Left ventricle myocardium inferior (tissue), 1 donor: Measurements from ENCODE around the gene COPZ1. TPM values are rescaled to one million over a fixed set of nuclear protein-coding genes. Genes with fewer than 3 reads are reported as not detected.
A peak's percentile ranks its signal among the peaks of the same experiment; 100 is the strongest.

Source experiments
- DNase-seq: peaks from one replicate; pipeline ENCODE4 v3.0.0-alpha.2; 2020
- H3K27ac ChIP-seq: fragments of 200-600 bp; replicated peaks from 2 replicates; pipeline ENCODE4 v1.8.0; 2021
- H3K27me3 ChIP-seq: fragments of 200-600 bp; 2 replicates; pipeline ENCODE4 v1.8.0; 2021; ENCODE audit warnings: low read depth
- H3K36me3 ChIP-seq: fragments of 200-600 bp; 2 replicates; pipeline ENCODE4 v1.8.0; 2021
- H3K4me1 ChIP-seq: fragments of 200-600 bp; 2 replicates; pipeline ENCODE4 v1.8.0; 2021
- H3K4me3 ChIP-seq: fragments of 200-600 bp; 2 replicates; pipeline ENCODE4 v1.8.0; 2021; ENCODE audit warnings: mild to moderate bottlenecking, moderate library complexity
- H3K9me3 ChIP-seq: fragments of 200-600 bp; replicated peaks from 2 replicates; pipeline ENCODE4 v1.8.0; 2021
- intact Hi-C: fragments of 100-400 bp; cut with micrococcal nuclease; formaldehyde crosslinking; loops from one replicate; pipeline ENCODE4 v1.11.0; 2022
- long read RNA-seq: library from polyadenylated mRNA; unstranded; transcript quantifications from one replicate; pipeline ENCODE4 v2.0.0, GENCODE V29; 2021
- total RNA-seq: library from RNA; stranded (reverse); fragmentation: NEBNext Ultra II Directional; extraction: Animal tissue kit (Norgen Biotek cat#: 25700); gene quantifications from one replicate; pipeline ENCODE4 v1.2.1, GENCODE V29; 2021
- TF ChIP-seq, protein P1 (sequence below): fragments of 200-600 bp; IDR thresholded peaks from 2 replicates; pipeline ENCODE4 v1.8.0; 2021; ENCODE audit warnings: antibody characterized with exemption, mild to moderate bottlenecking, borderline replicate concordance
- donor health status: DM: no; HTN: yes; CAD: no; lungs with severe emphysema.

Gene COPZ1, protein sequence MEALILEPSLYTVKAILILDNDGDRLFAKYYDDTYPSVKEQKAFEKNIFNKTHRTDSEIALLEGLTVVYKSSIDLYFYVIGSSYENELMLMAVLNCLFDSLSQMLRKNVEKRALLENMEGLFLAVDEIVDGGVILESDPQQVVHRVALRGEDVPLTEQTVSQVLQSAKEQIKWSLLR
- total RNA-seq: 110 TPM
- long read RNA-seq, transcript COPZ1-201 (9 exons, 1,897 nt): major isoform, 82 of 102 reads
- long read RNA-seq, partial matches to known transcripts: 3 of 102 reads
- long read RNA-seq, other reads (novel, unspliced or antisense): 14 of 102 reads

DNA sequence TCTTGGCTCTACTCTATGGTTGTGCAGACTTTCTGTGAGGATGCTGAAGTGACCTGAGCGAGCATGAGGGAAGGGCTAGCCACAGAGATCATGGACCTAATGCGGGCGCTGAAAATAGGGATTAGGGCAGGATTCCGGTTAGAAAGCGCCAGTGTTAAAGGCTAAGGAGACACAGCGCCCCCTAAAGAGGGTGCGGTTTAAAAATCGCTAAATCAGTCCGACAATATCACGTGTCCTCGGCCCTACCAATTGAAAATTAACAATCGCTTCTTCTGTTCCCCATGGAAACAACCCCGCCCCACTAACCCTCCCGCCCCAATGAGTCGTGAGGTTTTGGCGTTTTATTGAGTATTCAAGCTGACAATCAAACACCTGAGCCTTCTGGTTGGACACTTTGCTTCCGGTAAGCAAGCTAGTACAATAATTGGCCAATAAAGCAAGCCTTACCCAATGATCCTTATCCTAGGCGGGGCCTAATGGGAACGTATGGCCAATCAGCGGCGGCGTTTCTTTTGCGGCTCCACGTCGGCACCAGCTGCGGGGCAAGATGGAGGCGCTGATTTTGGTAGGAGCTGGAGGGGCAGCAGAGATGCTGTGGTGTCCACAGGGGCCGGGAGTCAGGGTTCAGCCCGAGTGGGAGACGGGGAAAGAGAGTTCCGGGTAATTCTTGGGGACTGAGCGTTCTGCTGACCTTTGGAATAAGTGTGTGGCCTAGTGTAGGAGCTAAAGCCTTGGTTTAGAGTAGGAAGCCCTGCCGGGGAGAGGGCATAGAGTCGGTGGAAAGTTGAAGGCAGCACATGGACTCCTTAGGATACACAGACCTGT lies at the start of gene COPZ1:
Gene COPZ1, plus strand, starts transcription at position 515 of the 825 bp plus-strand sequence. Its CDS starts 33 bp downstream, at position 548.
- H3K36me3 ChIP-seq: no peaks in the 10 kb centered on the region
- peak; percentile 92 for DNase-seq
- H3K27ac ChIP-seq: peak within 1 kb of the TSS; percentile 93
- intact Hi-C loops: no loop called here
- H3K27me3 ChIP-seq: no peaks in the 10 kb centered on the region
- TF ChIP-seq, protein P1, sequence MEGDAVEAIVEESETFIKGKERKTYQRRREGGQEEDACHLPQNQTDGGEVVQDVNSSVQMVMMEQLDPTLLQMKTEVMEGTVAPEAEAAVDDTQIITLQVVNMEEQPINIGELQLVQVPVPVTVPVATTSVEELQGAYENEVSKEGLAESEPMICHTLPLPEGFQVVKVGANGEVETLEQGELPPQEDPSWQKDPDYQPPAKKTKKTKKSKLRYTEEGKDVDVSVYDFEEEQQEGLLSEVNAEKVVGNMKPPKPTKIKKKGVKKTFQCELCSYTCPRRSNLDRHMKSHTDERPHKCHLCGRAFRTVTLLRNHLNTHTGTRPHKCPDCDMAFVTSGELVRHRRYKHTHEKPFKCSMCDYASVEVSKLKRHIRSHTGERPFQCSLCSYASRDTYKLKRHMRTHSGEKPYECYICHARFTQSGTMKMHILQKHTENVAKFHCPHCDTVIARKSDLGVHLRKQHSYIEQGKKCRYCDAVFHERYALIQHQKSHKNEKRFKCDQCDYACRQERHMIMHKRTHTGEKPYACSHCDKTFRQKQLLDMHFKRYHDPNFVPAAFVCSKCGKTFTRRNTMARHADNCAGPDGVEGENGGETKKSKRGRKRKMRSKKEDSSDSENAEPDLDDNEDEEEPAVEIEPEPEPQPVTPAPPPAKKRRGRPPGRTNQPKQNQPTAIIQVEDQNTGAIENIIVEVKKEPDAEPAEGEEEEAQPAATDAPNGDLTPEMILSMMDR: peak; percentile 76
- H3K4me3 ChIP-seq: peak within 1 kb of the TSS; percentile 98
- H3K9me3 ChIP-seq: no peaks in the 10 kb centered on the region
- peaks cover 49% of the 10 kb centered on the region for H3K4me1 ChIP-seq

DNA sequence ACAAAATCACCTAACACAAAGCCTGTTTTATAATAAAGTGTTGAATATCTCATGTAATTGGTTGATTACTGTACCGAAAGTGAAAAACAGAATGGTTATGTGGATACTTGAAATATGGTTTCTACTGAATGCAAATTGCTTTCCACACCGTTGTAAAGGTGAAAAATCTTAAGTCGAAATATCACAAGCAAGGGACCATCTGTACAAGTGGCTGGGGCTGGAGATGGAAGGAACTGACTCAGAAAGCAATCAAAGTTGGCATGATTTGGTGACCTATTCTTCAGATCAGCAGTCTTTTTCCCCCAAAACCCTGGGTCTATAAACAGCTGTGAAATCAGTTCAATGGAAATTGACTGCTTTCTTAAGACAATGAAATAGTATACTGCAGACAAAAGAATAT lies 48.6 kb upstream of the COPZ1 start:
- TF ChIP-seq, protein P1: no peak
- no peak for DNase-seq
- H3K27me3 ChIP-seq: no peaks in the 10 kb centered on the region
- peaks cover 13% of the 10 kb centered on the region for H3K36me3 ChIP-seq
- no peak overlapping the region for H3K4me3 ChIP-seq
- H3K4me1 ChIP-seq: peaks cover 53% of the 10 kb centered on the region
- no peaks in the 10 kb centered on the region for H3K9me3 ChIP-seq
- no peak overlapping the region for H3K27ac ChIP-seq
- intact Hi-C loops: no loop called here

DNA sequence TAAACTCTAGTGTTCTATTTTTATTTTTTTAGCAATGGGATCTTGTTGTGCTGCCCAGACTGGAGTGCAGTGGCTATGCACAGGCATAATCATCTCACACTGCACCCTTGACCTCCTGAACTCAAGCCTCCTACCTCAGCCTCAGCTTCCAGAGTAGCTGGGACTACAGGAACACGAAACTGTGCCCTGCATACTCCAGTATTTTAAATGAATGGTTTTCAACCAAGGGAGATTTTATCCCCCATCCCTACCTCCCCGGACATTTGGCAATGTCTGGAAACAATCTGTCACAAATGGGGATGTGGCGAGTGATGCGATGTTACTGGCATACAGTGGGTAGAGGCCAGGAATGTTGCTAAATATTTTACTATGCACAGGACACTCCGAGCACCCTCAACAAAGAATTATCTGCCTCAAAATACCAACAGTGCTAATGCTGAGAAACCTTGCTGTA lies 47.1 kb upstream of the COPZ1 start:
- Histone ChIP-seq H3K27me3 (no peaks in the 10 kb centered on the region), H3K27ac (peak overlapping the region; percentile 93), H3K36me3 (peaks cover 28% of the 10 kb centered on the region), H3K4me3 (peak overlapping the region; percentile 81), H3K4me1 (peaks cover 60% of the 10 kb centered on the region), H3K9me3 (no peaks in the 10 kb centered on the region)
- TF ChIP-seq, protein P1: no peak
- intact Hi-C loops: no loop called here
- DNase-seq: no peak

DNA sequence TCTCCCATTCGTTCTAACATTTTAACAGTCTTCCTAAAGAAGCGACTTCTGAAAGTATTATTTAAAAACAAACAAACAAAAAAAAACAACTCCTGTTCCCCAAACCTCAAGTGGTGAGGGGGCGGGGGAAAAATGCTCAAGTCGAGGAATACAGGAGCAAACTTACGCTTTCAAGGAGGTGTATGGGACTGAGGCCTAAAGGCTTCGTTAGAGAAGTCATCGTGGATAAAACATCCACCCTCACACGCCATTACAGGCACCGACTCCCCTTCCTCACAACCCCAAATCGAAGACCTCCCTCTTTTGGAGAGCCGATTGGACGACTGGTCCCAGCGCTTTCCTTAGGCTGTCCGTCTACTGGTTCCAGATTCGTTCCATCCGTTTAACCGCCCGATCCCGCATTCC lies 45.7 kb upstream of the COPZ1 start:
- H3K4me3 ChIP-seq: peak overlapping the region; percentile 81
- H3K36me3 ChIP-seq: peaks cover 29% of the 10 kb centered on the region
- intact Hi-C loops: no loop called here
- H3K27me3 ChIP-seq: no peaks in the 10 kb centered on the region
- no peaks in the 10 kb centered on the region for H3K9me3 ChIP-seq
- peak overlapping the region; percentile 93 for H3K27ac ChIP-seq
- H3K4me1 ChIP-seq: peaks cover 61% of the 10 kb centered on the region
- DNase-seq: no peak
- TF ChIP-seq, protein P1: no peak

DNA sequence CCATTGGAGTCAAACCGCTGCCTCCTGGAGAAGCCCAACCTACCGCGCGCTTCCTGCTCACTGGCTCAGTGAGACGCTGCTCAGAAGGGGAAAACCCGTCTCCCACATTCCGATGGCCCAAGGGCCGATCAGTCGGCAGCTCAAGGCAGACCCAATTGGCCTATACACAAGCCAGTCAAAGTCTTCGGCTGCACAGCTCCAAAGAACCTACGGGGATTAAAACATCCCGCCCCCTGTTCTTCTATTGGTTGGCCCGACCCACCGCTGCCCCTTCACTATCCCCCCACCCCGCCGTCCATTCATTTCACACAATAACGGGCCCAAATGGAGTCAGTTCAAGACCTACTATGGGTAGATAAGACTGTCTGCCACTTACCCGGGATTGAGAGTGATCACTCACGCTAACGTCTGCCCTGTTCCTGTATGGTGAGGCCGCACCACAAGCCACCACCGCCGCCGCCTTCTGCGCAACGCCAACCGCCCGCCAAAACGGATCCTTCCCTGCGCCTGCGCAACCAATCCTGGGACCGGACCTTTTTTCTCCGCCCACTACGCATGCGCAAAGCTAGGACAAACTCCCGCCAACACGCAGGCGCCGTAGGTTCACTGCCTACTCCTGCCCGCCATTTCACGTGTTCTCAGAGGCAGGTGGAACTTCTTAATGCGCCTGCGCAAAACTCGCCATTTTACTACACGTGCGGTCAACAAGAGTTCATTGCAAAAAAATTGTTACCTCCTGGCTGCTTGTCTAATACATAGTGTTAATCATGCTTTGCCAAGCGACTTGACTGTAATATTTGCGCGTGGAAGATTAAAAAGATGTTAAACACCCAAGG lies 45.1 kb upstream of the COPZ1 start, which contains the start of gene CBX5:
Gene CBX5, minus strand, starts transcription at position 491 of the 836 bp plus-strand sequence. CDS start 22,472 bp downstream, outside the sequence.
- intact Hi-C loops: no loop called here
- Histone ChIP-seq H3K9me3 (no peaks in the 10 kb centered on the region), H3K36me3 (peaks cover 32% of the 10 kb centered on the region), H3K4me1 (peaks cover 66% of the 10 kb centered on the region), H3K27me3 (no peaks in the 10 kb centered on the region), H3K4me3 (peak within 1 kb of the TSS; percentile 81), H3K27ac (peak within 1 kb of the TSS; percentile 93)
- TF ChIP-seq, protein P1: no peak
- DNase-seq: peak; percentile 99
